ENCODE data around the gene WDR7.

The WDR7 gene

DNA sequence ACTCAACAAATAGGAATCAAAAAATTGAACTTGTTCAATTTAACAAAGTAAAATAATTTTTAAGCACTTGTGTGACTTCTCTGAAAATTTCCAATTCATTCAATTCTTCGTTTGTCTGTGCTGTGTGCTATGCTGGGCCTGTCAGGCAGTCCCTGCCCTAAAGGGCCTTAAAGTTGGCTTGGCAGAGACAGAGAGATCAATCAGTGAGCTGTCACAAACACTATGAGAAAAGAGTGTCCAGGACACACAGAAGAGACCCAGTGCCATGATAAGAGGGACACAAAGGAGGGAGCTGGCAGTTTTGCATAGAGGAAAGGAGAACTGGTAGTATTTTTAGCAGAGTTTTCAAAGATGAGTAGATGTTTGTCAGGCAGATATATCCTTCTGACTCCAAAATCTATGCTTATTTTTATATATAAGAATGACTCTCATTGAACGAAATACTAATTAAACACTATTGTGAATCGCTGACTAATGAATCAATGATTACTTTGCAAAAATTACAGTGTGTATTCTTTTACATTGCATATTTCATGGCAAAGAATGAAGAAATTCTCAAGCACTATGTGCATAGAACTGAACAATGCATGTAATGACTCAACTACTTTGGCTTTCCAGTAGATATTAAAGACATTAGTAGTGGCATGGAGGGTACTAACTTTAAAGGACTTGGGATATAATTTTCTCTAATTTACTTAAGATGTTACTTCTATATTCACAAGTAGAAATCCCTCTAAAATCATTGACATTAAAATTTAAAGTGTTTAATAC lies 302.5 kb downstream of the WDR7 start:
- H3K9me3 ChIP-seq (ENCODE audit: severe bottlenecking) = no peaks in the 10 kb centered on the region
- H3K36me3 ChIP-seq (ENCODE audit: low read depth) = no peaks in the 10 kb centered on the region
- H3K27ac ChIP-seq (ENCODE audit: poor library complexity, severe bottlenecking) = no peak overlapping the region
- TF ChIP-seq, protein P1, sequence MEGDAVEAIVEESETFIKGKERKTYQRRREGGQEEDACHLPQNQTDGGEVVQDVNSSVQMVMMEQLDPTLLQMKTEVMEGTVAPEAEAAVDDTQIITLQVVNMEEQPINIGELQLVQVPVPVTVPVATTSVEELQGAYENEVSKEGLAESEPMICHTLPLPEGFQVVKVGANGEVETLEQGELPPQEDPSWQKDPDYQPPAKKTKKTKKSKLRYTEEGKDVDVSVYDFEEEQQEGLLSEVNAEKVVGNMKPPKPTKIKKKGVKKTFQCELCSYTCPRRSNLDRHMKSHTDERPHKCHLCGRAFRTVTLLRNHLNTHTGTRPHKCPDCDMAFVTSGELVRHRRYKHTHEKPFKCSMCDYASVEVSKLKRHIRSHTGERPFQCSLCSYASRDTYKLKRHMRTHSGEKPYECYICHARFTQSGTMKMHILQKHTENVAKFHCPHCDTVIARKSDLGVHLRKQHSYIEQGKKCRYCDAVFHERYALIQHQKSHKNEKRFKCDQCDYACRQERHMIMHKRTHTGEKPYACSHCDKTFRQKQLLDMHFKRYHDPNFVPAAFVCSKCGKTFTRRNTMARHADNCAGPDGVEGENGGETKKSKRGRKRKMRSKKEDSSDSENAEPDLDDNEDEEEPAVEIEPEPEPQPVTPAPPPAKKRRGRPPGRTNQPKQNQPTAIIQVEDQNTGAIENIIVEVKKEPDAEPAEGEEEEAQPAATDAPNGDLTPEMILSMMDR (IDR thresholded peaks at IDR 0.05; ENCODE audit: poor library complexity, severe bottlenecking) = no peak
- DNase-seq (ENCODE audit: low spot score) (no peak), ATAC-seq (ENCODE audit: low read depth) (no peak)
- H3K4me3 ChIP-seq (ENCODE audit: severe bottlenecking) = no peak overlapping the region
- no peaks in the 10 kb centered on the region for H3K4me1 ChIP-seq (ENCODE audit: insufficient read depth, poor library complexity, severe bottlenecking)
- H3K27me3 ChIP-seq (ENCODE audit: insufficient read depth, poor library complexity, severe bottlenecking) = no peaks in the 10 kb centered on the region

DNA sequence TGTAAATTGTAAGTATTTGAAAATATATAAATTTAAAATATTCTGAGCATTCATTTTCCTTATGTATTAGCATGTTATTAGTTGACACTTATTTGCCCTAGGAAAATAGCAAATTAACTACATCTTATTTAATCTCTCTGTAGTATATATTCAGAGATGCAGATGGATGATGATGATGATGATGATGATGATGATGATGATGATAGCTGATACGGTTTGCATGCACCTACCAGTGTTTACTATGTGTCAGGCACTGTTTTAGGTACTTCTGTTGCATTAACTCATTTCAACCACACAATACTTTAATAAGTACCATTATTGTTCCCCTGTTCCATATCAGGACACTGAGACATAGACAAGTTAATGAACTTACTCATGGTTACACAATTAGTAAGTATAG lies 304.3 kb downstream of the WDR7 start:
- H3K4me1 ChIP-seq (ENCODE audit: insufficient read depth, poor library complexity, severe bottlenecking) = no peaks in the 10 kb centered on the region

DNA sequence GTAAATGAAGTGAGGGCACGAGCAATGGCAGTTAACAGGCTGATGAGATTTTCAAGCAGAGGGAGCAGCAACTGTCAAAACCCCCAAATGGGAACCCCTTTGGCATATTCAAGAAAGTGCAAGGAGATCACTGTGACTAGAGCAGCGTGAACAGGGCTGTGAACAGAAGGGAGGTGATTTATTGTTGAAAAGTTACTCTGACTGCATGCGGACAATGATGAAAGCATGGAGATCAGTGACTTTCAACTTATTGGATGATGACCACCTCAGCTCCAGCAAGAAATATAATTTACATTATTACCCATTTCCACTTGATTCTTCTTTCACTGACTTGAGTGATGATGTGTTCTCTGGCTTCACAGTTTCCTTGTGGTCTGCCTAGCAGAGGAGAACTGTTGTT lies 308.0 kb downstream of the WDR7 start:
- no peaks in the 10 kb centered on the region for H3K9me3 ChIP-seq (ENCODE audit: severe bottlenecking)
- no peaks in the 10 kb centered on the region for H3K4me1 ChIP-seq (ENCODE audit: insufficient read depth, poor library complexity, severe bottlenecking)
- no peaks in the 10 kb centered on the region for H3K27me3 ChIP-seq (ENCODE audit: insufficient read depth, poor library complexity, severe bottlenecking)
- no peaks in the 10 kb centered on the region for H3K36me3 ChIP-seq (ENCODE audit: low read depth)
- DNase-seq (ENCODE audit: low spot score) (no peak), ATAC-seq (ENCODE audit: low read depth) (no peak)
- TF ChIP-seq, protein P1 (IDR thresholded peaks at IDR 0.05; ENCODE audit: poor library complexity, severe bottlenecking) = no peak
- no peak overlapping the region for H3K27ac ChIP-seq (ENCODE audit: poor library complexity, severe bottlenecking)
- no peak overlapping the region for H3K4me3 ChIP-seq (ENCODE audit: severe bottlenecking)

More for the DNA sequence above, 304.3 kb downstream of the WDR7 start:
- no peaks in the 10 kb centered on the region for H3K36me3 ChIP-seq (ENCODE audit: low read depth)
- H3K27ac ChIP-seq (ENCODE audit: poor library complexity, severe bottlenecking) = no peak overlapping the region
- TF ChIP-seq, protein P1 (IDR thresholded peaks at IDR 0.05; ENCODE audit: poor library complexity, severe bottlenecking) = no peak
- H3K4me3 ChIP-seq (ENCODE audit: severe bottlenecking) = no peak overlapping the region
- no peaks in the 10 kb centered on the region for H3K9me3 ChIP-seq (ENCODE audit: severe bottlenecking)
- DNase-seq (ENCODE audit: low spot score) (no peak), ATAC-seq (ENCODE audit: low read depth) (no peak)
- no peaks in the 10 kb centered on the region for H3K27me3 ChIP-seq (ENCODE audit: insufficient read depth, poor library complexity, severe bottlenecking)

DNA sequence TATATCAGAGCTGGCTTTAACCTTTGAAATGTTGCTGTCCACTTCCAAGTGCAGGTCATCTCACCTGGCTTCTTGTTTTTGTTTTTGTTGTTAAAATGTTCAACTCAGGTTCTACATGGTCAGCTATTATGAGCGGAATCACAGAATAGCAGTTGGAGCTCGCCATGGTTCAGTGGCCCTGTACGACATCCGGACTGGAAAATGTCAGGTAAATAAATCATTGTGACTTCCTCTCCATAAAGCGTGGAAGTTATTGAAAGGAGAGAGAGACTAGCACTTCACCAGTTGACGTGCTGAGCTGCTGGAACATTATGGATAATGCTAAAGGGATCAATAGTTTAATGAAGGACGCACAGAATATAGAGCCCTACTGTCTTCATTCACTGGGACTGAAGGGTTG lies 311.2 kb downstream of the WDR7 start:
- ATAC-seq (ENCODE audit: low read depth) = no peak
- no peaks in the 10 kb centered on the region for H3K36me3 ChIP-seq (ENCODE audit: low read depth)
- H3K27ac ChIP-seq (ENCODE audit: poor library complexity, severe bottlenecking) = no peak overlapping the region
- no peaks in the 10 kb centered on the region for H3K27me3 ChIP-seq (ENCODE audit: insufficient read depth, poor library complexity, severe bottlenecking)
- H3K4me1 ChIP-seq (ENCODE audit: insufficient read depth, poor library complexity, severe bottlenecking) = no peaks in the 10 kb centered on the region
- H3K4me3 ChIP-seq (ENCODE audit: severe bottlenecking) = no peak overlapping the region
- TF ChIP-seq, protein P1 (IDR thresholded peaks at IDR 0.05; ENCODE audit: poor library complexity, severe bottlenecking) = no peak
- no peaks in the 10 kb centered on the region for H3K9me3 ChIP-seq (ENCODE audit: severe bottlenecking)
- no peak for DNase-seq (ENCODE audit: low spot score)

DNA sequence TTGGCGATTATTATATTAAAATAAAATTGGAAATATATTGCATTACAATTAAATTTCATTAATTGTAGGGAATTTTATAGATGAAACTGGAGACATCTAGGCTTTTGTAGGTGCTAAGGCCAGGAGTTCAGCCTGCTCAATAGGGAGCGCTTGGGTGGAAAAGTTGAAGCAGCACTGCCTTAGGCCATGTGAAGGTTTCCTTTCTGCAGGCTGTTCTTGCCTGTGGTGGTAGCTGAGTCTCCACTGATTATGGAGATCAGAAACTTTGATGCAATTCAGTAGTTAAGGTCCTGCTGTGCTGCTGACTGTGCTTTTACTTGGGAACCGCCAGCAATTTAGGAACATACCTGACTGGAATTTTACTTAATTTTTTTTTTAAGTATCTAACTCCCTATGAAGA lies 315.9 kb downstream of the WDR7 start:
- Histone ChIP-seq H3K4me3 (ENCODE audit: severe bottlenecking) (no peak overlapping the region), H3K27ac (ENCODE audit: poor library complexity, severe bottlenecking) (no peak overlapping the region), H3K9me3 (ENCODE audit: severe bottlenecking) (no peaks in the 10 kb centered on the region), H3K27me3 (ENCODE audit: insufficient read depth, poor library complexity, severe bottlenecking) (no peaks in the 10 kb centered on the region), H3K36me3 (ENCODE audit: low read depth) (no peaks in the 10 kb centered on the region), H3K4me1 (ENCODE audit: insufficient read depth, poor library complexity, severe bottlenecking) (no peaks in the 10 kb centered on the region)
- TF ChIP-seq, protein P1 (IDR thresholded peaks at IDR 0.05; ENCODE audit: poor library complexity, severe bottlenecking) = no peak
- DNase-seq (ENCODE audit: low spot score) = no peak
- no peak for ATAC-seq (ENCODE audit: low read depth)
